Breast epithelium (tissue), 3 donors: Measurements from ENCODE around the gene OLFML2A.

Source experiments
- CTCF ChIP-seq, 3 donors: fragments of 450-650 bp; IDR thresholded peaks; one replicate each; pipeline ENCODE4 v1.5.1; 2016 to 2017; ENCODE audit warnings: antibody characterized with exemption in 3 of 3, mild to moderate bottlenecking in 3 of 3, moderate library complexity in 3 of 3
- POLR2A ChIP-seq: fragments of 450-650 bp; IDR thresholded peaks from one replicate; pipeline ENCODE4 v1.6.1; 2016; ENCODE audit warnings: antibody characterized with exemption, mild to moderate bottlenecking, moderate library complexity

GRCh38 chr9:124776954-124777648 is at the start of gene OLFML2A:
- TF ChIP-seq CTCF (IDR thresholded peaks at IDR 0.05) (peak in 1 of 3 donors; percentile 31), POLR2A (no peak)
